Measurements from ENCODE around the gene DLX6.

DLX6 gene

GRCh38 chr7:97005183-97006054, at the start of gene DLX6:
TSS of gene DLX6 (plus strand) at chr7:97005553. CDS start at chr7:97005978, 425 bp downstream.
- DNase-seq: peak; percentile 15 to 20

- DNase-seq: no peak
Measured at GRCh38 chr7:96959135-96959534, 46.2 kb upstream of the DLX6 start.

GRCh38 chr7:96962221-96962885, 43.0 kb upstream of the DLX6 start:
- no peak for DNase-seq

GRCh38 chr7:96968981-96969380, 36.4 kb upstream of the DLX6 start:
- no peak for DNase-seq

- DNase-seq: no peak
Measured at GRCh38 chr7:96970739-96971138, 34.6 kb upstream of the DLX6 start.

GRCh38 chr7:96973986-96974385, 31.4 kb upstream of the DLX6 start:
- DNase-seq: no peak

GRCh38 chr7:96976106-96976505, 29.2 kb upstream of the DLX6 start:
- DNase-seq: no peak

GRCh38 chr7:96977445-96977844, 27.9 kb upstream of the DLX6 start:
- no peak for DNase-seq

GRCh38 chr7:96979551-96980276, 25.6 kb upstream of the DLX6 start:
- DNase-seq: no peak

GRCh38 chr7:96982586-96982985, 22.8 kb upstream of the DLX6 start:
- DNase-seq: no peak

GRCh38 chr7:96985992-96986391, 19.4 kb upstream of the DLX6 start:
- no peak for DNase-seq

- DNase-seq: no peak
Measured at GRCh38 chr7:96986901-96987300, 18.5 kb upstream of the DLX6 start.

- DNase-seq: no peak
Measured at GRCh38 chr7:96987719-96988118, 17.6 kb upstream of the DLX6 start.

GRCh38 chr7:96989241-96989858, 16.0 kb upstream of the DLX6 start:
- no peak for DNase-seq

GRCh38 chr7:96989859-96990317, 15.5 kb upstream of the DLX6 start:
- no peak for DNase-seq

- no peak for DNase-seq
Measured at GRCh38 chr7:96991546-96992191, 13.7 kb upstream of the DLX6 start.

GRCh38 chr7:96992192-96993005, 13.0 kb upstream of the DLX6 start:
- DNase-seq: no peak

GRCh38 chr7:96993094-96993865, 12.1 kb upstream of the DLX6 start:
- DNase-seq: no peak

- no peak for DNase-seq
Measured at GRCh38 chr7:96993980-96994379, 11.4 kb upstream of the DLX6 start.

GRCh38 chr7:96995406-96996110, 9.8 kb upstream of the DLX6 start:
- no peak for DNase-seq

All from CD4-positive, alpha-beta T cell treated with Interleukin-1 beta for 1 hour (primary cell).